Measurements from ENCODE around the gene ZPBP. TPM values are rescaled to one million over a fixed set of nuclear protein-coding genes. Genes with fewer than 3 reads are reported as not detected.

ZPBP gene
- total RNA-seq, 6 experiments from 2014 or later: not detected

DNA sequence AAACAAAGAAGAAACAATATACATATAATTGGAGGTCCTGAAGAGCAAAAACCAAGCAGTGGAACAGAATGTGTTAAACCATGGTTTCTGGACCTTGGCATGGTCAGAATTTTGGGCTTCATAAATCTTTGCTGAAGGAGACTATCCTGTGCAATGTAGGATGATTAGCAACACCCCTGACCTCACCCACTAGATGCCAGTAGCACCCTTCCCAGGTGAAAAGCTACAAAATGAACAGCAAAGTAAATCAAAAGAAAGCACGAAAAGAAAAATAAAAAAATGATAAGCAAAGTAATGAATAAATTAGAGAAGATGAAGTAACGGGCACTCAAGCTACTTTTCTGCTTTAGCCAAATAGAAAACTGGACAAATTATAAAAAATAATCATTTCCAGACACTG is 19.2 kb upstream of the ZPBP start:
- H3K4me3 ChIP-seq: no peak overlapping the region
- H3K36me3 ChIP-seq: no peaks in the 10 kb centered on the region
- H3K9me3 ChIP-seq: peaks cover 0 to 3% (median 0%) of the 10 kb centered on the region in 4 donors
- TF ChIP-seq, protein P1, sequence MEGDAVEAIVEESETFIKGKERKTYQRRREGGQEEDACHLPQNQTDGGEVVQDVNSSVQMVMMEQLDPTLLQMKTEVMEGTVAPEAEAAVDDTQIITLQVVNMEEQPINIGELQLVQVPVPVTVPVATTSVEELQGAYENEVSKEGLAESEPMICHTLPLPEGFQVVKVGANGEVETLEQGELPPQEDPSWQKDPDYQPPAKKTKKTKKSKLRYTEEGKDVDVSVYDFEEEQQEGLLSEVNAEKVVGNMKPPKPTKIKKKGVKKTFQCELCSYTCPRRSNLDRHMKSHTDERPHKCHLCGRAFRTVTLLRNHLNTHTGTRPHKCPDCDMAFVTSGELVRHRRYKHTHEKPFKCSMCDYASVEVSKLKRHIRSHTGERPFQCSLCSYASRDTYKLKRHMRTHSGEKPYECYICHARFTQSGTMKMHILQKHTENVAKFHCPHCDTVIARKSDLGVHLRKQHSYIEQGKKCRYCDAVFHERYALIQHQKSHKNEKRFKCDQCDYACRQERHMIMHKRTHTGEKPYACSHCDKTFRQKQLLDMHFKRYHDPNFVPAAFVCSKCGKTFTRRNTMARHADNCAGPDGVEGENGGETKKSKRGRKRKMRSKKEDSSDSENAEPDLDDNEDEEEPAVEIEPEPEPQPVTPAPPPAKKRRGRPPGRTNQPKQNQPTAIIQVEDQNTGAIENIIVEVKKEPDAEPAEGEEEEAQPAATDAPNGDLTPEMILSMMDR (IDR thresholded peaks at IDR 0.05): no peak
- no peak for TF ChIP-seq POLR2A (IDR thresholded peaks at IDR 0.05)
- no peak overlapping the region for H3K27ac ChIP-seq
- DNase-seq (no peak), ATAC-seq (no peak)
- H3K4me1 ChIP-seq: no peaks in the 10 kb centered on the region
- intact Hi-C loops (cut with DNase I): no loop called here
- peaks cover 0 to 2% of the 10 kb centered on the region in 2 donors for H3K27me3 ChIP-seq
- WGBS (ENCODE audit: insufficient coverage, low coverage, low lambda C conversion rate, missing lambda C conversion rate): 54% methylated on average over 2 of the region's 2 CpGs

- intact Hi-C loops (cut with DNase I): no loop called here
- ATAC-seq: no peak
- Histone ChIP-seq H3K36me3 (no peaks in the 10 kb centered on the region), H3K9me3 (no peaks in the 10 kb centered on the region), H3K27me3 (no peaks in the 10 kb centered on the region), H3K4me1 (no peaks in the 10 kb centered on the region), H3K4me3 (no peak overlapping the region), H3K27ac (no peak overlapping the region)
- TF ChIP-seq POLR2A (IDR thresholded peaks at IDR 0.05): no peak
- TF ChIP-seq, protein P1 (IDR thresholded peaks at IDR 0.05): no peak
- no peak for DNase-seq
- WGBS (ENCODE audit: insufficient coverage, low coverage, low lambda C conversion rate, missing lambda C conversion rate): 79% methylated on average over 11 of the region's 15 CpGs
These were observed 8.8 kb upstream of the ZPBP start for GRCh38 chr7:50101873-50102272.

DNA sequence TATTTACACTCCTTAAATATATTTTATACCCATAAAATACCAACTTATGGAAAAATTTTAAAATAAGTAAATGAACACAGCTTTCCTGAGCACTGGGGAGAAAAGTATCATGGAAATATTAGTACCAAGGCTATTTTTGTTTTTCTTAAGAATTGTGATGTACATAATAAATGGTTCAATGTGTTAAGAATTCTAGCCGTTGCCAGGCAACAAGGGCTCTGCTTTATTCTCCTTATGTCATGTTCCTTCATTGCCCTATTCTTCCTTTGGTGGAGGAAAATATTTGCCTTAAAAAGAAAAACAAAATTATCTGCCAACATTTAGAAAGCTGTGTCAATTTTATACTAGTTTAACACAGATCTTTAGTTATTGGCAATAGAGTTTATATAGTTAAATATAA is 2.6 kb upstream of the ZPBP start:
- DNase-seq (no peak), ATAC-seq (no peak)
- no peaks in the 10 kb centered on the region for H3K9me3 ChIP-seq
- H3K36me3 ChIP-seq: no peaks in the 10 kb centered on the region
- H3K27ac ChIP-seq: no peak overlapping the region
- 18% methylated on average over 1 of the region's 1 CpG for WGBS (ENCODE audit: insufficient coverage, low coverage, low lambda C conversion rate, missing lambda C conversion rate)
- H3K4me3 ChIP-seq: no peak overlapping the region
- H3K4me1 ChIP-seq: no peaks in the 10 kb centered on the region
- TF ChIP-seq, protein P1 (IDR thresholded peaks at IDR 0.05): no peak
- no peak for TF ChIP-seq POLR2A (IDR thresholded peaks at IDR 0.05)
- intact Hi-C loops (cut with DNase I): no loop called here
- no peaks in the 10 kb centered on the region for H3K27me3 ChIP-seq

DNA sequence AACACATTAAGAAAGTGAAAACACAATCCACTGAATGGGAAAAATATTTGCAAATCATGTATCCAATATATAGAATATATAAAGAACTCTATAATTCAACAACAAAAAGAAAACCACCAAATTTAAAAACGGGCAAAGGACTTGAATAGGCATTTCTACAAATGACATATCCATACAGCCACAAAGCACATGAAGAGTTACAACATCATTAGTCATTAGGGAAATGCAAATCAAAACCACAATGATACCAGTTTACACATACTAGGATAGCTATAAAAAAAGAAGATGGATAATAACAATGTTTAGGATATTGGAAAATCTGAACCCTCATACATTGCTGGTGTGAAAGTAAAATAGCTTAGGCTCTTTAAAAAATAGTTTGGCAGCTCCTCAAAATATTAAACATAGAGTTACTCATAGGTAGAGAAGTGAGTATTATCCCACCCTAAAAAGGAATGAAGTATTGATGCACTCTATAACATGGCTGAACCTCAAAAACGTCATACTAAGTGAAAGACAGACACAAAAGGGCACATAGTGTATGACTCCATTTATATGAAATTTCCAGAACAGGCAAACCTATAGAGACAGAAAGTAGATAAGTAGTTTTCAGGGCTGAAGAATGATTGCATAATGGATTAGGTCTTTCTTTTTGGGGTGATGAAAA is 4.5 kb downstream of the ZPBP start:
- intact Hi-C loops (cut with DNase I): no loop called here
- no peaks in the 10 kb centered on the region for H3K9me3 ChIP-seq
- no peak for TF ChIP-seq POLR2A (IDR thresholded peaks at IDR 0.05)
- TF ChIP-seq, protein P1 (IDR thresholded peaks at IDR 0.05): no peak
- H3K27me3 ChIP-seq: no peaks in the 10 kb centered on the region
- no peak for ATAC-seq
- H3K27ac ChIP-seq: no peak overlapping the region
- H3K4me3 ChIP-seq: no peak overlapping the region
- WGBS (ENCODE audit: insufficient coverage, low coverage, low lambda C conversion rate, missing lambda C conversion rate): 0% methylated on average over 2 of the region's 2 CpGs
- H3K4me1 ChIP-seq: no peaks in the 10 kb centered on the region
- H3K36me3 ChIP-seq: no peaks in the 10 kb centered on the region
- DNase-seq: no peak

Data from right lobe of liver (tissue), 6 donors.